DOHH2 (cell line): Measurements from ENCODE around the gene CHI3L1.

ENCODE experiments used
- H3F3A ChIP-seq: fragments of 200-600 bp; sonication (generic), shearing (Covaris generic); 2 replicates; pipeline ENCODE4 v1.6.0; 2016; ENCODE audit warnings: antibody characterized with exemption, mild to moderate bottlenecking; ENCODE audit not compliant: control insufficient read depth, insufficient read depth
- H3K27ac ChIP-seq: fragments of 200-600 bp; sonication (generic); 2 replicates; pipeline ENCODE4 v1.5.1; 2014; ENCODE audit warnings: low read depth, mild to moderate bottlenecking, low read length, moderate library complexity
- H3K27me3 ChIP-seq: fragments of 200-600 bp; sonication (generic); 2 replicates; pipeline ENCODE4 v1.6.1; 2014; ENCODE audit warnings: mild to moderate bottlenecking, low read length, mixed read lengths; ENCODE audit not compliant: control insufficient read depth
- H3K36me3 ChIP-seq: fragments of 200-600 bp; sonication (generic); 2 replicates; pipeline ENCODE4 v1.6.1; 2014; ENCODE audit warnings: mild to moderate bottlenecking, low read length, moderate library complexity, mixed read lengths; ENCODE audit not compliant: control insufficient read depth
- H3K4me1 ChIP-seq: fragments of 200-600 bp; sonication (generic); 2 replicates; pipeline ENCODE4 v1.6.1; 2014; ENCODE audit warnings: mild to moderate bottlenecking, low read length, mixed read lengths; ENCODE audit not compliant: control insufficient read depth
- H3K4me2 ChIP-seq: fragments of 200-600 bp; sonication (generic); 2 replicates; pipeline ENCODE4 v1.6.0; 2014; ENCODE audit warnings: mild to moderate bottlenecking, low read length, moderate library complexity
- H3K4me3 ChIP-seq: fragments of 200-600 bp; sonication (generic); 2 replicates; pipeline ENCODE4 v1.5.1; 2014; ENCODE audit warnings: mild to moderate bottlenecking, low read length, mixed read lengths
- H3K79me2 ChIP-seq: fragments of 200-600 bp; sonication (generic); 2 replicates; pipeline ENCODE4 v1.6.1; 2014; ENCODE audit warnings: mild to moderate bottlenecking, low read length, mixed read lengths; ENCODE audit not compliant: control insufficient read depth
- H3K9me2 ChIP-seq: fragments of 200-600 bp; sonication (generic); replicated peaks from 2 replicates; pipeline ENCODE4 v1.6.1; 2014; ENCODE audit warnings: mild to moderate bottlenecking, low read length, mixed read lengths; ENCODE audit not compliant: control insufficient read depth
- H3K9me3 ChIP-seq: fragments of 200-600 bp; sonication (generic); 2 replicates; pipeline ENCODE4 v1.6.1; 2014; ENCODE audit warnings: antibody characterized with exemption, low read length, mixed read lengths; ENCODE audit not compliant: control insufficient read depth, insufficient read depth
- H4K20me1 ChIP-seq: fragments of 200-600 bp; sonication (generic); 2 replicates; pipeline ENCODE4 v1.6.0; 2014; ENCODE audit warnings: low read depth, mild to moderate bottlenecking, antibody characterized with exemption, low read length, moderate library complexity; ENCODE audit not compliant: control insufficient read depth, insufficient read depth
- EZH2phosphoT487 ChIP-seq: fragments of 200-600 bp; sonication (generic); IDR thresholded peaks from 2 replicates; pipeline ENCODE4 v1.6.1; 2017; ENCODE audit warnings: borderline replicate concordance, mild to moderate bottlenecking, antibody characterized with exemption, low read length, moderate library complexity, mixed read lengths
- TF ChIP-seq, protein P1 (sequence below): fragments of 200-600 bp; sonication (generic); IDR thresholded peaks from one replicate; pipeline ENCODE4 v1.5.1; 2014; ENCODE audit warnings: antibody characterized with exemption, mild to moderate bottlenecking, low read depth, low read length; ENCODE audit not compliant: poor library complexity, severe bottlenecking

The CHI3L1 gene

GRCh38 chr1:203153989-203154821 lies 32.3 kb downstream of the CHI3L1 start:
- Histone ChIP-seq H3K4me1 (no peaks in the 10 kb centered on the region), H3K4me2 (no peak overlapping the region), H3F3A (no peaks in the 10 kb centered on the region), H3K9me3 (no peaks in the 10 kb centered on the region), H3K36me3 (no peaks in the 10 kb centered on the region), H3K9me2 (no peaks in the 10 kb centered on the region), H3K27ac (no peak overlapping the region), H3K79me2 (no peaks in the 10 kb centered on the region), H3K4me3 (no peak overlapping the region), H3K27me3 (peaks cover 31% of the 10 kb centered on the region), H4K20me1 (no peaks in the 10 kb centered on the region)
- TF ChIP-seq, protein P1, sequence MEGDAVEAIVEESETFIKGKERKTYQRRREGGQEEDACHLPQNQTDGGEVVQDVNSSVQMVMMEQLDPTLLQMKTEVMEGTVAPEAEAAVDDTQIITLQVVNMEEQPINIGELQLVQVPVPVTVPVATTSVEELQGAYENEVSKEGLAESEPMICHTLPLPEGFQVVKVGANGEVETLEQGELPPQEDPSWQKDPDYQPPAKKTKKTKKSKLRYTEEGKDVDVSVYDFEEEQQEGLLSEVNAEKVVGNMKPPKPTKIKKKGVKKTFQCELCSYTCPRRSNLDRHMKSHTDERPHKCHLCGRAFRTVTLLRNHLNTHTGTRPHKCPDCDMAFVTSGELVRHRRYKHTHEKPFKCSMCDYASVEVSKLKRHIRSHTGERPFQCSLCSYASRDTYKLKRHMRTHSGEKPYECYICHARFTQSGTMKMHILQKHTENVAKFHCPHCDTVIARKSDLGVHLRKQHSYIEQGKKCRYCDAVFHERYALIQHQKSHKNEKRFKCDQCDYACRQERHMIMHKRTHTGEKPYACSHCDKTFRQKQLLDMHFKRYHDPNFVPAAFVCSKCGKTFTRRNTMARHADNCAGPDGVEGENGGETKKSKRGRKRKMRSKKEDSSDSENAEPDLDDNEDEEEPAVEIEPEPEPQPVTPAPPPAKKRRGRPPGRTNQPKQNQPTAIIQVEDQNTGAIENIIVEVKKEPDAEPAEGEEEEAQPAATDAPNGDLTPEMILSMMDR = no peak

DNA sequence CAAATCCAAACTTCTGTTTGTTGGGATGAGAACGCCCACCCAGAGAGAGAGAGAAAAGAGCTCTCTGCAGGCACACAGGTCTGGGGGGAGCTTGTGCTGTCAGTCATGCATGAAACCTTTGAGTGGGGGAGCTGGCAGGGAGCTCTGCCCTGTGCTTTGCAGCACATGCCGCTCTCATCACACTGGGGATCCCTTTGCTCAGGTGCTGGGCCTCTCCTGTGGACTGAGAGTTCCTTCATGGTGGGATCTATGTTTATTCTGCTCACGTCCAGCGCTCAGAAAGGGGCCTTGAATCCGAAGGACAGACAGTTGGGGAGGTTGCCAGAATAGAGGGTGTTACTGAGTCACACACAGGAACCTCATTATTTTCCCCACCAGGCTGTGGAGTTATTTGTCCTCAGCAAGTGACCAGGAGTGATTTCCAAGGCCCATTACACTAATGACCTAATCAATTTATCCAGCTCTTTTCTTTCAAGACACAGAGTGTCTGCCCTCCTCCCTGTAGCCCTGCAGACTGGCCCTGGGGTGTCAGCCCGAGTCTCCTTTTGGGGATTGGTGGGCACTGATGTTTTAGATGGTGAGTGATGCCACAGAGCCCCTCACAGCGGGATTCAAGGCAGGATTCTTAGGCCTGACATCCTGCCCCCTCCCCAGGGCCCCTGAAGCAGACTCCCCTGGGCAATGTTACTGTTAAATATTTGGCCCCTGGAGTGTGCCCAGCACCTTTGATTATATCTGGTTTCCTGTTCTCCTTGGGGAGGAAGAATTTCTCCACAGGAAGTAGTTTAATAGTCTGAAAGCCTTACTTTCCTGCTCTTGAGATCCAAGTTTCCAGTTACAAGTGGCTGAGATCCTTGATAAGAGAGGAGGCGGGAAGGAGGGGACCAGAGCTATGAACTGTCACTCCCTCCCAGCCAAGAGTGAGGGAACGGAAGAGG lies 33.2 kb downstream of the CHI3L1 start:
- no peaks in the 10 kb centered on the region for H3K79me2 ChIP-seq
- no peaks in the 10 kb centered on the region for H3K36me3 ChIP-seq
- H3K4me3 ChIP-seq = no peak overlapping the region
- peaks cover 28% of the 10 kb centered on the region for H3K27me3 ChIP-seq
- no peak for TF ChIP-seq EZH2phosphoT487
- TF ChIP-seq, protein P1 = no peak
- no peak overlapping the region for H3K27ac ChIP-seq
- no peaks in the 10 kb centered on the region for H3F3A ChIP-seq
- H3K9me3 ChIP-seq = no peaks in the 10 kb centered on the region
- H3K4me1 ChIP-seq = no peaks in the 10 kb centered on the region
- H3K4me2 ChIP-seq = no peak overlapping the region
- no peaks in the 10 kb centered on the region for H4K20me1 ChIP-seq
- no peaks in the 10 kb centered on the region for H3K9me2 ChIP-seq

- Histone ChIP-seq H3F3A (no peaks in the 10 kb centered on the region), H3K4me1 (no peaks in the 10 kb centered on the region), H3K27me3 (peaks cover 23% of the 10 kb centered on the region), H3K9me2 (no peaks in the 10 kb centered on the region), H3K4me3 (no peak overlapping the region), H3K27ac (no peak overlapping the region), H3K4me2 (no peak overlapping the region), H3K79me2 (no peaks in the 10 kb centered on the region), H3K9me3 (no peaks in the 10 kb centered on the region), H4K20me1 (no peaks in the 10 kb centered on the region), H3K36me3 (no peaks in the 10 kb centered on the region)
- no peak for TF ChIP-seq EZH2phosphoT487
- TF ChIP-seq, protein P1 = no peak
Measured at GRCh38 chr1:203152158-203153034, 34.1 kb downstream of the CHI3L1 start.
